ENCODE data around the gene SLC12A3. TPM values are rescaled to one million over a fixed set of nuclear protein-coding genes. Genes with fewer than 3 reads are reported as not detected.

Gene SLC12A3
- total RNA-seq, 2 donors from 2014 or later: not detected

DNA sequence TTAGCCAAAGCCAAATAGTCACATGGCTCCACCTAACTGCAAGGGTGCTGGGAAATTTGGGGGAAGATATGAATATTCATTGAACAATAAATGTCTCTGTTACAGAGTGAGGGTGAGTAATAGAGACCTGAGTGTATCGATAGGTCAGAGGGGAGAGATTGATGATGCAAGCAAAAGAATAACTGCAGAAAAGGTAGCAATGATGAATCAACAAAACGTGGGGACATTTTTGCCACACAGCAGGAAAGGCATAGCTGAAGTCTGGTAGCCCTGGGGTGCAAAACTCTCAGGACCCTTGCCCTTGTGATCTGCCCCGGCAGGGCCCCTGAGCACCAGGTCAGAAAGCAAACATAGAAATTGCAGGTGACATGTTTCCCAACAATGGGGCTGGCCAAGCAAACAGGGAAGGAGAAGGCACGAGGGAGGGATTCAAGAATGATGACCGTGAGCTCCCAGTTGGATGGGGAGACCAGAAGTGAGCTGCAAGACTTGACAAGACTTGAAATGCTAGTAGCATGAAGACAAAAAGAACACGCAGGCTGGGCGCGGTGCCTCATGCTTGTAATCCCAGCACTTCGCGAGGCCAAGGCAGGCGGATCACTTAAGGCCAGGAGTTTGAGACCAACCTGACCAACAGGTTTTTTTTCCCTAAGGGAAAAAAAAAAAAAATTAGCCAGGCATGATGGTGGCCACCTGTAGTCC, 54.2 kb downstream of the SLC12A3 start:
- no peaks in the 10 kb centered on the region for H3K27me3 ChIP-seq (replicated peaks; ENCODE audit: insufficient read depth)
- H3K4me3 ChIP-seq: no peak overlapping the region
- H3K36me3 ChIP-seq: no peaks in the 10 kb centered on the region
- no peak for DNase-seq (ENCODE audit: low spot score)
- TF ChIP-seq, protein P1, sequence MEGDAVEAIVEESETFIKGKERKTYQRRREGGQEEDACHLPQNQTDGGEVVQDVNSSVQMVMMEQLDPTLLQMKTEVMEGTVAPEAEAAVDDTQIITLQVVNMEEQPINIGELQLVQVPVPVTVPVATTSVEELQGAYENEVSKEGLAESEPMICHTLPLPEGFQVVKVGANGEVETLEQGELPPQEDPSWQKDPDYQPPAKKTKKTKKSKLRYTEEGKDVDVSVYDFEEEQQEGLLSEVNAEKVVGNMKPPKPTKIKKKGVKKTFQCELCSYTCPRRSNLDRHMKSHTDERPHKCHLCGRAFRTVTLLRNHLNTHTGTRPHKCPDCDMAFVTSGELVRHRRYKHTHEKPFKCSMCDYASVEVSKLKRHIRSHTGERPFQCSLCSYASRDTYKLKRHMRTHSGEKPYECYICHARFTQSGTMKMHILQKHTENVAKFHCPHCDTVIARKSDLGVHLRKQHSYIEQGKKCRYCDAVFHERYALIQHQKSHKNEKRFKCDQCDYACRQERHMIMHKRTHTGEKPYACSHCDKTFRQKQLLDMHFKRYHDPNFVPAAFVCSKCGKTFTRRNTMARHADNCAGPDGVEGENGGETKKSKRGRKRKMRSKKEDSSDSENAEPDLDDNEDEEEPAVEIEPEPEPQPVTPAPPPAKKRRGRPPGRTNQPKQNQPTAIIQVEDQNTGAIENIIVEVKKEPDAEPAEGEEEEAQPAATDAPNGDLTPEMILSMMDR (IDR thresholded peaks at IDR 0.05): no peak
- no peak for ATAC-seq (ENCODE audit: insufficient number of reproducible peaks, low FRiP score, low read depth)
- H3K4me1 ChIP-seq (ENCODE audit: control insufficient read depth in 1 of 2, low read depth in 2 of 2): peaks cover 7 to 21% of the 10 kb centered on the region in 2 donors
- no peak overlapping the region for H3K27ac ChIP-seq
- H3K9me3 ChIP-seq: no peaks in the 10 kb centered on the region

DNA sequence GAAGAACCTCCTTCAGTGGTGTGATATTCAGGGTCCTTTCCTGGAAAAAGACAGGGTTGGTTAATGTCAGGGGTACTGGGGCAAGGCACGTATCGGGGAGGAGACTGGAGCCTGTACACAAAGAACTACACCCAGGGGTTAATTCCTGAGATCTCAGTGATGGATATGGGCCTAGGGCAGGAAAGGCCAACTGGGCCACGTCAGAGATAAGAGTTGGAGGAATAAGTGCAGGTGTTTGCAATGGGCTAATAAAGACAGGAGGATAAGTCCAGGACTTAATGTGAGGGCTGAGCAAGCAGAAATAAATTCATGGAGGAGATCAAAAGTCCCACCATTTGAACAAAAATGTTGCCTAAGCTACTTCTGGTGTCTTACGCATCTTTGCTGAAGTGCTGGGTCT, 56.6 kb downstream of the SLC12A3 start:
- DNase-seq (ENCODE audit: low spot score) (no peak), ATAC-seq (ENCODE audit: insufficient number of reproducible peaks, low FRiP score, low read depth) (no peak)
- Histone ChIP-seq H3K9me3 (no peaks in the 10 kb centered on the region), H3K36me3 (no peaks in the 10 kb centered on the region), H3K27ac (no peak overlapping the region), H3K4me3 (no peak overlapping the region), H3K27me3 (replicated peaks; ENCODE audit: insufficient read depth) (no peaks in the 10 kb centered on the region), H3K4me1 (ENCODE audit: control insufficient read depth in 1 of 2, low read depth in 2 of 2) (peaks cover 0 to 3% of the 10 kb centered on the region in 2 donors)
- TF ChIP-seq, protein P1 (IDR thresholded peaks at IDR 0.05): no peak

DNA sequence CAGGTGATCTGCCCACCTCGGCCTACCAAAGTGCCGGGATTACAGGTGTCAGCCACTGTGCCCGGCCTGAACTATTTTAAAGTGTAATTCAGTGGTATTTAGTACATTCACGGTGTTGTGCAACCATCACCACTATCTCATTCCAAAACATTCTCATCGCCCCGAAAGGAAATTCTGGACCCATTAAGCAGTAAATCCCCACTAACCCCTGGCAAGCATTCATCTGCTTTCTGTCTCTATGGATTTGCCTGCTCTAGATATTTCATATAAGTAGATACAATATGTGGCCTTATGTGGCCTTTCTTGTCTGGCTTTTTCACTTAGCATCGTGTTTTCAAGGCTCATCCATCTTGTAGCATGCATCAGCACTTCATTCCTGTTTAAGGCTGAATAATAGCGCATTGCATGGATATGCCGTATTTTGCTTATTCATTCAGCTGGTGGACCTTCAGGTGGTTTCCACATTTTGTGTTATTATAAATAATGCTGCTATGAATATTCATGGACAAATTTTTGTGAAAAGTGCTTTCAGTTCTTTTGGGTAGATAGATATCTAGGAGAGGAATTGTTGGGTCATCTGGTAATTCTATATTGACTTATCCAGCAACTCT, 58.6 kb downstream of the SLC12A3 start:
- H3K27ac ChIP-seq: no peak overlapping the region
- no peaks in the 10 kb centered on the region for H3K9me3 ChIP-seq
- no peaks in the 10 kb centered on the region for H3K36me3 ChIP-seq
- DNase-seq (ENCODE audit: low spot score) (no peak), ATAC-seq (ENCODE audit: insufficient number of reproducible peaks, low FRiP score, low read depth) (no peak)
- no peak overlapping the region for H3K4me3 ChIP-seq
- TF ChIP-seq, protein P1 (IDR thresholded peaks at IDR 0.05): no peak
- no peaks in the 10 kb centered on the region for H3K27me3 ChIP-seq (replicated peaks; ENCODE audit: insufficient read depth)
- H3K4me1 ChIP-seq (ENCODE audit: control insufficient read depth in 1 of 2, low read depth in 2 of 2): no peaks in the 10 kb centered on the region

DNA sequence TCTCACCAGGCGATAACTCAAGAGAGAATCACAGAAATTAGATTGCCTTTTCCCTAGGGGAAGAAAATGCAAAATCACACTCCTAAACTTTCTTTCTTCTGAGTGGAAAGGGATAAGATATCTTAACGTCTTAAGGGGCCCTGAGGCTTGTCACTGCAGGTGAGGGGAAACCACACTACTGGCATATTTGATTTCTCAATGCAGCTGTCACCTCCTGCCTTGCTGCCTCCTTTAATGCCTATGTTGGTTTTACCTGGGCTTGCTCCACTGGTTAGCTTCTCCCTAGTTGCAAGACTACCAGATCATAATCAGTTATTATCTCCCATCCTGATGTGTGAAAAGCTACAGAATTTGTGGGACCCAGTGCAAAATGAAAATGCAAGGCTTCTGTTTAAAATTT, 62.5 kb downstream of the SLC12A3 start:
- H3K4me1 ChIP-seq (ENCODE audit: control insufficient read depth in 1 of 2, low read depth in 2 of 2): peaks cover 0 to 9% of the 10 kb centered on the region in 2 donors
- H3K9me3 ChIP-seq: no peaks in the 10 kb centered on the region
- DNase-seq (ENCODE audit: low spot score) (no peak), ATAC-seq (ENCODE audit: insufficient number of reproducible peaks, low FRiP score, low read depth) (no peak)
- no peaks in the 10 kb centered on the region for H3K36me3 ChIP-seq
- no peaks in the 10 kb centered on the region for H3K27me3 ChIP-seq (replicated peaks; ENCODE audit: insufficient read depth)
- TF ChIP-seq, protein P1 (IDR thresholded peaks at IDR 0.05): no peak
- no peak overlapping the region for H3K27ac ChIP-seq
- no peak overlapping the region for H3K4me3 ChIP-seq

DNA sequence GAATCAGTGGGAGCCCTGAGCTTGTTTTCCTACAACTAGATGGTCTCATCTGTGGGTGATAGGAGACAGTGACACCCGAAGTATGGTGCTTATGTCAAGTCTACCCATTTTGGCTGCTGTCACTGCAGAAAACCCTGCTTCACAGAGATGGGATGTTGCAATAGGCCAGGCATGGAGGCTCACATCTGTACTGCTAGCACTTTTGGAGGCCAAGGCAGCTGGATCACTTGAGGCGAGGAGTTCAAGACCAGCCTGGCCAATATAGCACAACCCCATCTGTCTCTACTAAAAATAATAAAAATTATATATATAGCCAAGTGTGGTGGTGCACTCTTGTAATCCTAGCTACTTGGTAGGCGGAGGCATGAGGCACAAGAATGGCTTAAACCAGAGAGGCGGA, 64.6 kb downstream of the SLC12A3 start:
- H3K4me3 ChIP-seq: no peak overlapping the region

More for the DNA sequence above, 64.6 kb downstream of the SLC12A3 start:
- no peaks in the 10 kb centered on the region for H3K27me3 ChIP-seq (replicated peaks; ENCODE audit: insufficient read depth)
- H3K27ac ChIP-seq: no peak overlapping the region
- H3K36me3 ChIP-seq: no peaks in the 10 kb centered on the region
- H3K9me3 ChIP-seq: no peaks in the 10 kb centered on the region
- H3K4me1 ChIP-seq (ENCODE audit: control insufficient read depth in 1 of 2, low read depth in 2 of 2): peaks cover 4 to 18% of the 10 kb centered on the region in 2 donors
- no peak for ATAC-seq (ENCODE audit: insufficient number of reproducible peaks, low FRiP score, low read depth)
- no peak for DNase-seq (ENCODE audit: low spot score)
- TF ChIP-seq, protein P1 (IDR thresholded peaks at IDR 0.05): no peak
